HUES6 (cell line): ENCODE data around the gene RBM15.

Experiments used
- H3K27ac ChIP-seq: 2 replicates; pipeline ENCODE4 v1.7.0; 2013; ENCODE audit warnings: low read depth, mild to moderate bottlenecking, low read length, inconsistent platforms
- H3K27me3 ChIP-seq: 2 replicates; pipeline ENCODE4 v1.6.1; 2013; ENCODE audit warnings: low read length; ENCODE audit not compliant: control insufficient read depth, insufficient read depth
- H3K36me3 ChIP-seq: 2 replicates; pipeline ENCODE4 v1.6.1; 2013; ENCODE audit warnings: low read length; ENCODE audit not compliant: control insufficient read depth, insufficient read depth
- H3K4me1 ChIP-seq: 2 replicates; pipeline ENCODE4 v1.6.1; 2013; ENCODE audit warnings: low read length; ENCODE audit not compliant: control insufficient read depth, insufficient read depth
- H3K4me3 ChIP-seq: 2 replicates; pipeline ENCODE4 v1.5.1; 2013; ENCODE audit warnings: low read depth, low read length
- H3K9ac ChIP-seq: one replicate; pipeline ENCODE4 v1.6.1; 2013; ENCODE audit warnings: mild to moderate bottlenecking, low read length
- H3K9me3 ChIP-seq: 2 replicates; pipeline ENCODE4 v1.6.1; 2013; ENCODE audit warnings: low read depth, low read length; ENCODE audit not compliant: control insufficient read depth, insufficient read depth

The RBM15 gene

GRCh38 chr1:110338886-110339406 lies at the start of gene RBM15:
TSS of gene RBM15 (plus strand) at chr1:110339377. CDS start at chr1:110339406, 29 bp downstream.
- Histone ChIP-seq H3K4me1 (peaks cover 27% of the 10 kb centered on the region), H3K27ac (peak within 1 kb of the TSS; percentile 94), H3K9me3 (0 out of 2 replicates have a peak, but pooled peaks cover 5% of the 10 kb centered on the region), H3K4me3 (peak within 1 kb of the TSS; percentile 95), H3K36me3 (peaks cover 33% of the 10 kb centered on the region), H3K9ac (peak within 1 kb of the TSS; percentile 99), H3K27me3 (no peaks in the 10 kb centered on the region)

- no peaks in the 10 kb centered on the region for H3K36me3 ChIP-seq
- no peak overlapping the region for H3K9ac ChIP-seq
- H3K4me1 ChIP-seq: peaks cover 9% of the 10 kb centered on the region; the same call in 1 of the 2 replicates
- H3K9me3 ChIP-seq: no peaks in the 10 kb centered on the region
- H3K27me3 ChIP-seq: no peaks in the 10 kb centered on the region
- no peak overlapping the region for H3K4me3 ChIP-seq
- H3K27ac ChIP-seq: no peak overlapping the region
Observed at GRCh38 chr1:110291241-110292030, 47.7 kb upstream of the RBM15 start.

GRCh38 chr1:110292031-110292741 lies 47.0 kb upstream of the RBM15 start:
- Histone ChIP-seq H3K9me3 (no peaks in the 10 kb centered on the region), H3K4me3 (no peak overlapping the region), H3K9ac (no peak overlapping the region), H3K27me3 (no peaks in the 10 kb centered on the region), H3K4me1 (peaks cover 9% of the 10 kb centered on the region; the same call in 1 of the 2 replicates), H3K36me3 (no peaks in the 10 kb centered on the region), H3K27ac (no peak overlapping the region)

GRCh38 chr1:110293601-110294104 lies 45.5 kb upstream of the RBM15 start:
- H3K27ac ChIP-seq: no peak overlapping the region
- H3K36me3 ChIP-seq: no peaks in the 10 kb centered on the region
- H3K9me3 ChIP-seq: no peaks in the 10 kb centered on the region
- peaks cover 9% of the 10 kb centered on the region; the same call in 1 of the 2 replicates for H3K4me1 ChIP-seq
- H3K4me3 ChIP-seq: no peak overlapping the region
- H3K9ac ChIP-seq: no peak overlapping the region
- H3K27me3 ChIP-seq: no peaks in the 10 kb centered on the region

GRCh38 chr1:110294308-110294707 lies 44.9 kb upstream of the RBM15 start:
- Histone ChIP-seq H3K9me3 (no peaks in the 10 kb centered on the region), H3K4me3 (no peak overlapping the region), H3K36me3 (no peaks in the 10 kb centered on the region), H3K27me3 (no peaks in the 10 kb centered on the region), H3K27ac (no peak overlapping the region), H3K4me1 (peaks cover 9% of the 10 kb centered on the region; the same call in 1 of the 2 replicates), H3K9ac (no peak overlapping the region)

- Histone ChIP-seq H3K4me1 (no peaks in the 10 kb centered on the region), H3K9me3 (no peaks in the 10 kb centered on the region), H3K27me3 (no peaks in the 10 kb centered on the region), H3K9ac (no peak overlapping the region), H3K27ac (no peak overlapping the region), H3K36me3 (no peaks in the 10 kb centered on the region), H3K4me3 (no peak overlapping the region)
Observed at GRCh38 chr1:110298991-110299390, 40.2 kb upstream of the RBM15 start.

- Histone ChIP-seq H3K27ac (no peak overlapping the region), H3K36me3 (no peaks in the 10 kb centered on the region), H3K9me3 (no peaks in the 10 kb centered on the region), H3K4me3 (no peak overlapping the region), H3K4me1 (no peaks in the 10 kb centered on the region), H3K9ac (no peak overlapping the region), H3K27me3 (no peaks in the 10 kb centered on the region)
Observed at GRCh38 chr1:110300412-110301085, 38.6 kb upstream of the RBM15 start.

GRCh38 chr1:110302836-110303235 lies 36.3 kb upstream of the RBM15 start:
- H3K4me1 ChIP-seq: no peaks in the 10 kb centered on the region
- no peaks in the 10 kb centered on the region for H3K36me3 ChIP-seq
- H3K27ac ChIP-seq: no peak overlapping the region
- H3K9ac ChIP-seq: no peak overlapping the region
- no peak overlapping the region for H3K4me3 ChIP-seq
- H3K27me3 ChIP-seq: no peaks in the 10 kb centered on the region
- H3K9me3 ChIP-seq: no peaks in the 10 kb centered on the region

GRCh38 chr1:110305900-110306420 lies 33.2 kb upstream of the RBM15 start:
- no peaks in the 10 kb centered on the region for H3K27me3 ChIP-seq
- no peak overlapping the region for H3K9ac ChIP-seq
- no peaks in the 10 kb centered on the region for H3K9me3 ChIP-seq
- no peak overlapping the region for H3K4me3 ChIP-seq
- H3K4me1 ChIP-seq: peaks cover 7% of the 10 kb centered on the region; the same call in 1 of the 2 replicates
- no peak overlapping the region for H3K27ac ChIP-seq
- H3K36me3 ChIP-seq: no peaks in the 10 kb centered on the region

- Histone ChIP-seq H3K9me3 (no peaks in the 10 kb centered on the region), H3K4me1 (peaks cover 8% of the 10 kb centered on the region; the same call in 1 of the 2 replicates), H3K27ac (no peak overlapping the region), H3K4me3 (no peak overlapping the region), H3K9ac (no peak overlapping the region), H3K36me3 (no peaks in the 10 kb centered on the region), H3K27me3 (no peaks in the 10 kb centered on the region)
Observed at GRCh38 chr1:110307239-110307974, 31.8 kb upstream of the RBM15 start.
